ENCODE measurements around the gene COX19. TPM values are rescaled to one million over a fixed set of nuclear protein-coding genes. Genes with fewer than 3 reads are reported as not detected.

Gene COX19
- total and polyA plus RNA-seq, 2 of the 13 experiments (the other 11 are each of a cell fraction or from before 2014, with no cell fraction given), result 11.5 to 21.7 TPM

- 88% methylated on average over 10 of the region's 19 CpGs for WGBS (ENCODE audit: low lambda C conversion rate)
- H3K27ac ChIP-seq (ENCODE audit: extremely low read length, insufficient read depth, low read length), result peak overlapping the region; percentile 80
- no peaks in the 10 kb centered on the region for H4K20me1 ChIP-seq (ENCODE audit: insufficient read depth, low read length)
- intact Hi-C loops (cut with micrococcal nuclease; ENCODE audit: unreplicated experiment), result loop anchor here (1.0 kb wide), 1 partner anchor 10 kb away; no protein-coding TSS in a partner anchor
- ChIA-PET POLR2A (interaction anchor here (1.0 to 3.3 kb wide), 9 partner anchors 8 to 187 kb away, joined by 3 to 57 read pairs (median 8); partner anchors contain the start of gene COX19), CTCF (ENCODE audit: low intra/inter-chr PET ratio, low total read pairs) (interaction anchor here (1.0 kb wide), 1 partner anchor 62 kb away, joined by 3 read pairs; no protein-coding TSS in a partner anchor)
- H3K4me1 ChIP-seq (ENCODE audit: insufficient read depth, low read length), result peaks cover 88% of the 10 kb centered on the region
- no peaks in the 10 kb centered on the region for H3K27me3 ChIP-seq (ENCODE audit: control insufficient read depth in 1 of 2, insufficient read depth in 2 of 2, low read length in 2 of 2)
- in situ Hi-C loops (cut with HindIII; ENCODE audit: extremely low pct_ligation_motif_present, low pct_unique_long_range_greater_than_20kb), result no loop called here
- ATAC-seq (no peak), DNase-seq (ENCODE audit: low spot score) (no peak), FAIRE-seq (no peak)
- peak overlapping the region in 2 of 3 experiments; percentile 71 to 86; a peak in 4 of 6 replicates for H3K4me3 ChIP-seq (replicated peaks in 1 of 3; ENCODE audit: insufficient read depth in 1 of 3, low read depth in 2 of 3, low read length in 3 of 3)
- no peak overlapping the region for H2AFZ ChIP-seq (ENCODE audit: low read length)
- no TSS peak for BruUV-seq (replicated peaks)
- peaks cover 40% of the 10 kb centered on the region for H3K79me2 ChIP-seq (ENCODE audit: insufficient read depth, low read length)
- peak overlapping the region; percentile 98 for H3K4me2 ChIP-seq (ENCODE audit: low read depth, low read length)
- no peaks in the 10 kb centered on the region for H3K9me3 ChIP-seq (ENCODE audit: low read length)
- peak overlapping the region; percentile 91 for H3K9ac ChIP-seq (ENCODE audit: insufficient read depth, low read depth, low read length)
- H3K36me3 ChIP-seq (replicated peaks in 1 of 2; ENCODE audit: control insufficient read depth in 1 of 2, insufficient read depth in 2 of 2, low read length in 2 of 2), result peaks cover 6 to 14% of the 10 kb centered on the region in 2 experiments; a peak in 3 of 5 replicates
- 0 out of 2 replicates have a peak, but pooled peaks have one; percentile 22 for TF ChIP-seq ZNF576 (CRISPR knock-in tag; IDR thresholded peaks at IDR 0.05)
- TF ChIP-seq ZNF7 (CRISPR knock-in tag; IDR thresholded peaks at IDR 0.05), result no peak
- TF ChIP-seq GMEB1 (CRISPR knock-in tag; IDR thresholded peaks at IDR 0.05; ENCODE audit: borderline replicate concordance), result no peak
- TF ChIP-seq ZNF768 (CRISPR knock-in tag; IDR thresholded peaks at IDR 0.05), result peak; percentile 36; the same call in 1 of the 2 replicates
- TF ChIP-seq ZNF468 (CRISPR knock-in tag; IDR thresholded peaks at IDR 0.05), result 0 out of 2 replicates have a peak, but pooled peaks have one; percentile 29
- TF ChIP-seq AFF4 (CRISPR knock-in tag; IDR thresholded peaks at IDR 0.05), result no peak
- TF ChIP-seq ZMYM3 (CRISPR knock-in tag; IDR thresholded peaks at IDR 0.05), result peak; percentile 95
- no peak for TF ChIP-seq ZFYVE20 (CRISPR knock-in tag; IDR thresholded peaks at IDR 0.05; ENCODE audit: borderline replicate concordance, low read depth)
- TF ChIP-seq KDM5B (CRISPR knock-in tag; IDR thresholded peaks at IDR 0.05; ENCODE audit: borderline replicate concordance), result 0 out of 2 replicates have a peak, but pooled peaks have one; percentile 6
- peak; percentile 84; the same call in 1 of the 2 replicates for TF ChIP-seq ZBTB38 (CRISPR knock-in tag; IDR thresholded peaks at IDR 0.05)
- TF ChIP-seq KDM1A (CRISPR knock-in tag; IDR thresholded peaks at IDR 0.05), result 0 out of 2 replicates have a peak, but pooled peaks have one; percentile 44
- 0 out of 2 replicates have a peak, but pooled peaks have one; percentile 52 for TF ChIP-seq HNRNPL (IDR thresholded peaks at IDR 0.05; ENCODE audit: low read depth, low read length)
- TF ChIP-seq RCOR2 (CRISPR knock-in tag; IDR thresholded peaks at IDR 0.05), result 0 out of 2 replicates have a peak, but pooled peaks have one; percentile 33
- no peak for TF ChIP-seq NR2C2 (CRISPR knock-in tag; IDR thresholded peaks at IDR 0.05; ENCODE audit: borderline replicate concordance)
- TF ChIP-seq PCBP2 (optimal IDR thresholded peaks at IDR 0.05; ENCODE audit: low read depth, low read length, poor library complexity, severe bottlenecking), result no peak
- 0 out of 2 replicates have a peak, but pooled peaks have one; percentile 72 for TF ChIP-seq ADNP (CRISPR knock-in tag; IDR thresholded peaks at IDR 0.05)
- TF ChIP-seq ATM (IDR thresholded peaks at IDR 0.05; ENCODE audit: borderline replicate concordance), result no peak
- TF ChIP-seq ZNF34 (CRISPR knock-in tag; IDR thresholded peaks at IDR 0.05; ENCODE audit: borderline replicate concordance), result 0 out of 2 replicates have a peak, but pooled peaks have one; percentile 30
These were observed 6.6 kb upstream of the COX19 start for GRCh38 chr7:981793-982510.
